HepG2 (cell line): Measurements from ENCODE around the gene ABL2. TPM values are rescaled to one million over a fixed set of nuclear protein-coding genes. Genes with fewer than 3 reads are reported as not detected.
"Not testable (repeated sequence)": the region's sequence is repeated elsewhere in the genome, so short reads cannot be mapped to it uniquely, and the experiment has no call there.

Experiments used
- ATAC-seq: fragments of 200-7000 bp; cut with Tn5 transposase; 3 replicates; pipeline ENCODE4 v1.9.1; 2020; ENCODE audit warnings: mild to moderate bottlenecking, moderate library complexity
- BruUV-seq: library from RNA; stranded (reverse); fragments of 400-500 nt; replicated peaks from 2 replicates; lab custom pipeline; 2021; lab: Mats Ljungman, UMichigan
- CTCF ChIA-PET: fragments of 300-600 bp; formaldehyde crosslinking; extraction: SDS; loops from one replicate; lab custom pipeline; 2021; ENCODE audit warnings: low total read pairs, inconsistent platforms, low intra/inter-chr PET ratio; lab: Yijun Ruan, JAX
- POLR2A ChIA-PET: fragments of 350-600 bp; sonication (Branson Sonifier 250); formaldehyde crosslinking; loops from one replicate; lab custom pipeline; 2020; ENCODE audit warnings: antibody characterized with exemption, inconsistent platforms; lab: Yijun Ruan, JAX
- DNase-seq: peaks from one replicate; pipeline ENCODE4 v3.0.0-alpha.2; 2015; ENCODE audit warnings: low spot score
- FAIRE-seq: peaks from 3 replicates; lab custom pipeline; 2011; peaks lifted over from hg19 to GRCh38; lab: Jason Lieb, UNC
- H2AFZ ChIP-seq: one replicate; pipeline ENCODE4 v1.6.1; 2011; ENCODE audit warnings: low read length, inconsistent platforms
- H3K27ac ChIP-seq: fragments of 300-600 bp; 3 replicates; pipeline ENCODE4 v1.8.0; 2011; ENCODE audit warnings: mixed run types, mild to moderate bottlenecking, mixed read lengths, low read length, inconsistent platforms; ENCODE audit not compliant: insufficient read depth; ENCODE audit errors: extremely low read length
- H3K27me3 ChIP-seq, 2 experiments: fragments of 200-600 bp in 1 of 2; 2 replicates in 1 of 2; 3 replicates in 1 of 2; pipeline versions ENCODE4 v1.6.0 to v1.8.0; 2011; ENCODE audit warnings: low read length in 2 of 2, mild to moderate bottlenecking in 2 of 2, moderate library complexity in 2 of 2, inconsistent platforms in 1 of 2; ENCODE audit not compliant: insufficient read depth in 2 of 2, control insufficient read depth in 1 of 2
- H3K36me3 ChIP-seq, 2 experiments: fragments of 200-600 bp in 1 of 2; replicated peaks in 1 of 2; 2 replicates in 1 of 2; 3 replicates in 1 of 2; pipeline versions ENCODE4 v1.5.1 to v1.8.0; 2011; ENCODE audit warnings: low read length in 2 of 2, inconsistent platforms in 1 of 2; ENCODE audit not compliant: insufficient read depth in 2 of 2, control insufficient read depth in 1 of 2
- H3K4me1 ChIP-seq: 2 replicates; pipeline ENCODE4 v1.5.1; 2012; ENCODE audit warnings: low read length, inconsistent platforms; ENCODE audit not compliant: insufficient read depth
- H3K4me2 ChIP-seq: 2 replicates; pipeline ENCODE4 v1.6.0; 2011; ENCODE audit warnings: low read depth, low read length, inconsistent platforms
- H3K4me3 ChIP-seq, 3 experiments: fragments of 200-600 bp in 1 of 3; sonication (generic), shearing (Covaris generic) in 1 of 3; replicated peaks in 1 of 3; 2 replicates each; pipeline ENCODE4 v1.5.1; 2011 to 2016; ENCODE audit warnings: low read length in 3 of 3, inconsistent platforms in 2 of 3, low read depth in 2 of 3, mild to moderate bottlenecking in 2 of 3, control low read depth in 1 of 3, mixed read lengths in 1 of 3; ENCODE audit not compliant: insufficient read depth in 1 of 3
- H3K79me2 ChIP-seq: one replicate; pipeline ENCODE4 v1.6.1; 2011; ENCODE audit warnings: low read length, inconsistent platforms; ENCODE audit not compliant: insufficient read depth
- H3K9ac ChIP-seq: 2 replicates; pipeline ENCODE4 v1.6.0; 2011; ENCODE audit warnings: mild to moderate bottlenecking, low read depth, low read length, inconsistent platforms; ENCODE audit not compliant: insufficient read depth
- H3K9me3 ChIP-seq: 2 replicates; pipeline ENCODE4 v1.5.1; 2012; ENCODE audit warnings: mild to moderate bottlenecking, low read length
- H4K20me1 ChIP-seq: 2 replicates; pipeline ENCODE4 v1.6.0; 2011; ENCODE audit warnings: inconsistent platforms, mild to moderate bottlenecking, low read length, moderate library complexity; ENCODE audit not compliant: insufficient read depth
- PREB ChIP-seq: sonication (generic); formaldehyde crosslinking; IDR thresholded peaks from 2 replicates; pipeline ENCODE4 v1.4.0; 2020; ENCODE audit warnings: missing genetic modification reagents
- SOX5 ChIP-seq: IDR thresholded peaks from 2 replicates; pipeline ENCODE4 v1.6.1; 2016; ENCODE audit warnings: borderline replicate concordance
- ZBTB44 ChIP-seq: sonication (generic); formaldehyde crosslinking; IDR thresholded peaks from 2 replicates; pipeline ENCODE4 v1.4.0; 2020; ENCODE audit warnings: missing genetic modification reagents
- ZFP36L1 ChIP-seq: sonication (generic); formaldehyde crosslinking; IDR thresholded peaks from 2 replicates; pipeline ENCODE4 v1.8.0; 2022; ENCODE audit warnings: mild to moderate bottlenecking, missing genetic modification reagents, moderate library complexity
- ZNF224 ChIP-seq: sonication (generic); formaldehyde crosslinking; IDR thresholded peaks from 2 replicates; pipeline ENCODE4 v1.5.0; 2020; ENCODE audit warnings: mild to moderate bottlenecking, missing genetic modification reagents
- WGBS: methylation state at CpG from one replicate; pipeline ENCODE4 v1.1.6; 2017; ENCODE audit warnings: low lambda C conversion rate; 5-methylcytosine and 5-hydroxymethylcytosine counted together
- in situ Hi-C: cut with HindIII; loops from 2 replicates; pipeline ENCODE4 v1.10.0; 2017; ENCODE audit warnings: low pct_unique_long_range_greater_than_20kb; ENCODE audit not compliant: extremely low pct_ligation_motif_present
- intact Hi-C: fragments of 100-400 bp; cut with micrococcal nuclease; formaldehyde crosslinking; loops from one replicate; pipeline ENCODE4 v1.10.0; 2022; ENCODE audit not compliant: unreplicated experiment
- polyA plus RNA-seq, 8 experiments: library from polyadenylated mRNA; depleted of rRNA in 3 of 8; stranded (reverse) in 7 of 8; unstranded in 1 of 8; fragments of >200 nt; fragmentation: Illumina TruSeq in 4 of 8; extraction: Trizol in 4 of 8; gene quantifications; 2 replicates each; pipeline versions ENCODE4 v1.2.1 to v1.2.3, GENCODE V29; 2011 to 2016; ENCODE audit warnings: low read depth in 4 of 8, missing spikeins in 1 of 8, mixed read lengths in 1 of 8; ENCODE audit not compliant: insufficient read depth in 1 of 8
- total RNA-seq, 5 experiments: library from RNA; depleted of rRNA; stranded (reverse); fragments of >200 nt; fragmentation: Illumina TruSeq; extraction: Trizol; gene quantifications; 2 replicates each; pipeline ENCODE4 v1.2.3, GENCODE V29; 2016; ENCODE audit warnings: low read depth in 1 of 5

ABL2 gene
- total and polyA plus RNA-seq, 2 of the 13 experiments (the other 11 are each of a cell fraction or from before 2014, with no cell fraction given) = 5.8 to 6.0 TPM

- no peak for FAIRE-seq
- H4K20me1 ChIP-seq = peaks cover 4% of the 10 kb centered on the region; the same call in 1 of the 2 replicates
- H3K27ac ChIP-seq = no peak overlapping the region
- no peak for DNase-seq
- intact Hi-C loops (no loop called here), in situ Hi-C loops (no loop called here)
- BruUV-seq = no TSS peak
- peaks cover 2% of the 10 kb centered on the region; the same call in 1 of the 2 replicates for H3K4me1 ChIP-seq
- no peak overlapping the region for H3K4me2 ChIP-seq
- peaks cover 27% of the 10 kb centered on the region for H3K79me2 ChIP-seq
- H3K36me3 ChIP-seq = no peaks in the 10 kb centered on the region
- H3K4me3 ChIP-seq = no peak overlapping the region
- no peak overlapping the region for H3K9ac ChIP-seq
- TF ChIP-seq ZFP36L1 = no peak
- no peak for TF ChIP-seq PREB (CRISPR knock-in tag)
- TF ChIP-seq ZNF224 (CRISPR knock-in tag) = no peak
- TF ChIP-seq ZBTB44 = no peak
- no peak for TF ChIP-seq SOX5 (CRISPR knock-in tag)
- TF ChIP-seq, all 625 proteins: peak for 0
- ChIA-PET CTCF (no interaction called here), POLR2A (no interaction called here)
- H2AFZ ChIP-seq = no peak overlapping the region
- whole genome bisulfite sequencing = 95% methylated on average over 2 of the region's 2 CpGs
- no peaks in the 10 kb centered on the region for H3K27me3 ChIP-seq
- ATAC-seq = no peak
- no peaks in the 10 kb centered on the region for H3K9me3 ChIP-seq
Measured at GRCh38 chr1:179175011-179175841, 54.3 kb downstream of the ABL2 start.

- H2AFZ ChIP-seq, BruUV-seq, H3K4me2 ChIP-seq, H3K36me3 ChIP-seq, H4K20me1 ChIP-seq, H3K4me3 ChIP-seq, CTCF ChIA-PET, ATAC-seq, FAIRE-seq, DNase-seq, H3K9me3 ChIP-seq, H3K9ac ChIP-seq, in situ Hi-C loops, H3K27me3 ChIP-seq, H3K27ac ChIP-seq, intact Hi-C loops, POLR2A ChIA-PET: not testable (repeated sequence)
- Histone ChIP-seq H3K4me1 (peaks cover 12% of the 10 kb centered on the region; the same call in 1 of the 2 replicates), H3K79me2 (peaks cover 32% of the 10 kb centered on the region)
- WGBS = 99% methylated on average over 10 of the region's 10 CpGs
Measured at GRCh38 chr1:179170468-179170770, 59.1 kb downstream of the ABL2 start.
